ENCODE measurements around the gene N4BP2L2. TPM values are rescaled to one million over a fixed set of nuclear protein-coding genes. Genes with fewer than 3 reads are reported as not detected.

Gene N4BP2L2
- total and polyA plus RNA-seq, 2 of the 8 experiments (the other 6 are each of a cell fraction or from before 2014, with no cell fraction given): 14.6 to 67.6 TPM

GRCh38 chr13:32582281-32582680 is 43.7 kb upstream of the N4BP2L2 start:
- POLR2A ChIA-PET (ENCODE audit: partially characterized antibody): no interaction called here
- H2AFZ ChIP-seq (ENCODE audit: low read length): no peak overlapping the region

More at GRCh38 chr13:32582281-32582680, 43.7 kb upstream of the N4BP2L2 start:
- no peak overlapping the region for H2BK20ac ChIP-seq (ENCODE audit: low read length)
- H2BK12ac ChIP-seq (ENCODE audit: low read depth, low read length): no peak overlapping the region
- H3K18ac ChIP-seq (ENCODE audit: extremely low read depth, low read length): no peak overlapping the region
- no peak overlapping the region for H3K4me2 ChIP-seq (ENCODE audit: insufficient read depth in 1 of 2, low read depth in 2 of 2, low read length in 2 of 2)
- H3K79me2 ChIP-seq (ENCODE audit: control insufficient read depth in 1 of 2, insufficient read depth in 2 of 2, low read length in 2 of 2): peaks cover 0 to 1% of the 10 kb centered on the region in 2 experiments; a peak in 1 of 4 replicates
- peaks cover 4% of the 10 kb centered on the region; the same call in 1 of the 2 replicates for H3K23me2 ChIP-seq (ENCODE audit: low read depth, low read length)
- no peak overlapping the region for H3K9ac ChIP-seq (replicated peaks in 1 of 4; ENCODE audit: extremely low read depth in 1 of 4, low read depth in 3 of 4, low read length in 3 of 4)
- H3K4me1 ChIP-seq (replicated peaks in 1 of 4; ENCODE audit: control insufficient read depth in 3 of 4, insufficient read depth in 4 of 4, low read length in 3 of 4): peaks cover 0 to 2% (median 0%) of the 10 kb centered on the region in 4 experiments; a peak in 1 of 7 replicates
- DNase-seq (ENCODE audit: low read depth in 1 of 2, low spot score in 2 of 2) (no peak), FAIRE-seq (no peak)
- H3K9me3 ChIP-seq (ENCODE audit: insufficient read depth in 2 of 2, low read depth in 1 of 2, low read length in 1 of 2): peaks cover 6 to 7% of the 10 kb centered on the region in 2 experiments
- no peaks in the 10 kb centered on the region for H4K20me1 ChIP-seq (replicated peaks in 1 of 2; ENCODE audit: control insufficient read depth in 1 of 2, insufficient read depth in 2 of 2, low read length in 2 of 2)
- H3K36me3 ChIP-seq (ENCODE audit: control insufficient read depth in 2 of 4, insufficient read depth in 4 of 4, low read length in 3 of 4): no peaks in the 10 kb centered on the region
- TF ChIP-seq, protein P1, sequence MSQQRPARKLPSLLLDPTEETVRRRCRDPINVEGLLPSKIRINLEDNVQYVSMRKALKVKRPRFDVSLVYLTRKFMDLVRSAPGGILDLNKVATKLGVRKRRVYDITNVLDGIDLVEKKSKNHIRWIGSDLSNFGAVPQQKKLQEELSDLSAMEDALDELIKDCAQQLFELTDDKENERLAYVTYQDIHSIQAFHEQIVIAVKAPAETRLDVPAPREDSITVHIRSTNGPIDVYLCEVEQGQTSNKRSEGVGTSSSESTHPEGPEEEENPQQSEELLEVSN (IDR thresholded peaks at IDR 0.05): peak; percentile 92
- TF ChIP-seq POLR2A (IDR thresholded peaks at IDR 0.05; ENCODE audit: control extremely low read depth in 1 of 2, low read depth in 2 of 2, low read length in 2 of 2): no peak
- TF ChIP-seq, protein P2, sequence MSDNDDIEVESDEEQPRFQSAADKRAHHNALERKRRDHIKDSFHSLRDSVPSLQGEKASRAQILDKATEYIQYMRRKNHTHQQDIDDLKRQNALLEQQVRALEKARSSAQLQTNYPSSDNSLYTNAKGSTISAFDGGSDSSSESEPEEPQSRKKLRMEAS (IDR thresholded peaks at IDR 0.05): peak; percentile 55; the same call in 1 of the 2 replicates
- no peak overlapping the region for H4K91ac ChIP-seq (replicated peaks; ENCODE audit: insufficient read length, low read length)
- H3K56ac ChIP-seq (replicated peaks; ENCODE audit: insufficient read length, low read depth, low read length): no peak overlapping the region
- no peak overlapping the region for H2BK5ac ChIP-seq (ENCODE audit: low read depth, low read length)
- H3K27me3 ChIP-seq (replicated peaks in 1 of 4; ENCODE audit: control insufficient read depth in 3 of 4, extremely low read depth in 1 of 4, insufficient read depth in 3 of 4, low read length in 3 of 4): no peaks in the 10 kb centered on the region
- WGBS, 2 experiments (ENCODE audit: extremely low coverage in 1 of 2, insufficient coverage in 1 of 2, insufficient read length in 1 of 2, insufficient replicate concordance in 2 of 2, low coverage in 1 of 2, low lambda C conversion rate in 2 of 2, missing lambda C conversion rate in 1 of 2): 74% methylated on average over 2 of the region's 2 CpGs; no CpG with 5 or more reads in 1 of the 2 experiments
- H2BK120ac ChIP-seq (replicated peaks; ENCODE audit: low read depth, low read length): no peak overlapping the region
- CTCF ChIA-PET (ENCODE audit: partially characterized antibody): interaction anchor here (0.8 to 3.8 kb wide), 20 partner anchors 10 to 672 kb away, joined by 3 to 20 read pairs (median 4); partner anchors contain the start of gene N4BP2L2
- H3K14ac ChIP-seq (ENCODE audit: insufficient read length): no peak overlapping the region
- no peak overlapping the region for H4K8ac ChIP-seq (ENCODE audit: extremely low read depth, insufficient read depth, low read length)
- H2BK15ac ChIP-seq (ENCODE audit: low read length): no peak overlapping the region
- H3K27ac ChIP-seq (ENCODE audit: low read depth, low read length): no peak overlapping the region
- no peaks in the 10 kb centered on the region; the same call in 1 of the 2 replicates for H3K79me1 ChIP-seq (ENCODE audit: low read depth, low read length)
- H3K4ac ChIP-seq (replicated peaks; ENCODE audit: insufficient read length, low read depth, low read length): no peak overlapping the region
- no peak overlapping the region for H2AK5ac ChIP-seq (ENCODE audit: low read depth, low read length)
- H4K5ac ChIP-seq (ENCODE audit: insufficient read length, low read depth, low read length): no peak overlapping the region
- H3K4me3 ChIP-seq (ENCODE audit: extremely low read depth in 1 of 4, insufficient read depth in 2 of 4, low read depth in 3 of 4, low read length in 4 of 4): no peak overlapping the region
- H3K23ac ChIP-seq (ENCODE audit: insufficient read length): no peak overlapping the region
